Measurements from ENCODE around the gene SBK1. TPM values are rescaled to one million over a fixed set of nuclear protein-coding genes. Genes with fewer than 3 reads are reported as not detected.
A peak's percentile ranks its signal among the peaks of the same experiment; 100 is the strongest.
"Not testable (repeated sequence)": the region's sequence is repeated elsewhere in the genome, so short reads cannot be mapped to it uniquely, and the experiment has no call there.

Gene SBK1
- 0.07 TPM in 1 of 2 replicates, not detected in the other for total RNA-seq (2014; rRNA removed; shearing (Covaris generic))

DNA sequence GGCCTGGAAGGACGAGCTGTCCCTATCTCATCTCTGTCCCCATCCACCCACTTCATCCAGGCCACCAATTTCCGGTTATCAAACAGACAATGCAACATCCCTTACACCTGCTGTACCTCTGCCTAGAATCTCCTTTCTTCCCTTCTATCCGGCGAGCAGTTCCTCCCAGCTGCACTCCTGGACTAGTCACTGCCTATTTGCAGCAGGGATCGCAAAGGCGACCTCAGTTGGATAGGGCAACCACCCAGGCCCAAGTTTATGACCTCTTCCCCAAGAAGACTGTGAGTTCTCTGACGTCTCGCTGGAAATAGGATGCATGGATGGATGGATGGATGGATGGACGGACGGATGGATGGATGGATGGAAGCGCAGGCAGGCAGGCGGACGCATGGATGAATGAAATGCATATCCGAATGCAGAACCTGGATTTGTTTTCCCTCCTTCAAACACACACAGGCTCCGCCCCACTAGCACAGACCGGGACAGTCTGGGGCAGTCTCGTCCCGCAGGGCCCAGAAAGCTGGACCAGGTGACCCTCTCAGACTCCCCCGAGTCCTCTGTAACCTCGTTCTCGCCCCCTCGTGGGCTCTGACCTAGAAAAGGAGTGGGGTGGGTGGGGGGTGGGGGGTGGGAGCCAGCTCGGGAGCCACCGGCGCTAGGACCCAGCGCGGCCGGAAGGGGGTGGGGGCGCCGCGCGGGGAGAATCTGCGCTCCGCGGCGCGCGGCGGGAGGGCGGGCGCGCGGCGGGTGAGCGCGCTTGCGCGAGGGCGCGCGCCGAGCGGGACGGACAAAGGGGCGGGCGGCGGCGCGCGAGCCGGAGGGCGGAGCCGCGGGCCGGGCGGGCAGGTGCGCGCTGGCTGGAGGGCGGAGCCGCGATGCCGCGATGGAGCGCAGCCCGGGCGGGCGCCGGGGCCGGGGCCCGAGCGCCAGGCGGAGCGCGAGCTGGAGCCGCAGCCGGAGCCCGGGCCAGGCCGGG is at the start of gene SBK1:
Gene SBK1 (plus strand): TSS at position 875 of the 976 bp plus-strand sequence. CDS start 24,867 bp downstream, outside the sequence.
- peak; percentile 60 for DNase-seq (ENCODE audit: low read depth)

DNA sequence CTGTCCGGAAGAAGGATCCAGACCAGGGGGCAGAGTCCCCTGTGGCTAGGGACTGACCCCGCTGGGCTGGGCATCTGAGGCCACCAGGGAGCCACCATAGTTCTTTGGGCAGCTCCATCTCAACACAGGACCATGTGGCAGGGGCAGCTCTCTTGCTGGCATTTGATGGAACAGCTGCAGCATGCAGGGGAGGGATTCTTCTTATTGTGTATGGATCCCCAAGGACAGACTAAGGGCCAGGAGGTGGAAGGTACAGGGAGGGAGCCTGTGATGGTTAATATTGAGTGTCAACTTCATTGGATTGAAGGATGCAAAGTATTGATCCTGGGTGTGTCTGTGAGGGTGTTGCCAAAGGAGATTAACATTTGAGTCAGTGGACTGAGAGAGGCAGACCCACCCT is 42.8 kb upstream of the SBK1 start:
- not testable (repeated sequence) for DNase-seq (ENCODE audit: low read depth)

DNA sequence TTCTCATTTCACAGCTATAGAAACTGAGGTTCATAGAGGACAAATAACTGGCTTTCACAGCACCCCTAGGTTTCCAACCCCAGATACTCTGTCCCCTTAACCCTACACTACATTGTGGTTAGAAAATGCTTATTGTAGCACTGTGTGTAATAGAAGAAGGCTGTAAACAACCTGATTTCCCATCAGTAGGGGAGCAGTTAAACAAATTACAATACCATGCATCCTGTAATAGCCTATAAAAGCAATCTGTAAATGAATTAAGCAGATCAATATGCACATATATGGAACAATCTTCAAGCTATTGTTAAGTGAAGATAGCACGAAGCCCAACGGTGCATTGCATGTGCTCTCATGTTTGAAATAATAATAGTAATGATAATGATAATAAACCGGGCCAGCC is 41.3 kb upstream of the SBK1 start:
- no peak for DNase-seq (ENCODE audit: low read depth)

DNA sequence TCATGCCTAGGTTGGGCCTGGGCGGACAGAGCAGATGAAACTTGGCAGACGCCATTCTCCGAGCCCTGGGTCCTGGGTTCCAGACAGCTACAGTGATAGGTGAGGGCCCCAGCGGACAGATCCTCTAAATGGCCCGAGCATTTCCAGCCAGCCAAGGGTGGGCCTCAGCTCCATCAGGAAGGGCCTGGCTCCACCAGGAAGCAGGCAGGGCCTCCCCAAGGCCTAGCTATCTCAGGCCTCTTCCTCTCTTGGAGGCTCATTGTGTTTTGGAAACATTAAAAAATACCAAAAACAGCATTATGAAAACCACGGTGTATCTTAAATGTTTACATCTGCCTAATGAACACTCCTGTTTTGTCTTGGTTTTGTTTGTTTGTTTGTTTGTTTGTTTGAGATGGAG is 38.2 kb upstream of the SBK1 start:
- DNase-seq (ENCODE audit: low read depth), result no peak

DNA sequence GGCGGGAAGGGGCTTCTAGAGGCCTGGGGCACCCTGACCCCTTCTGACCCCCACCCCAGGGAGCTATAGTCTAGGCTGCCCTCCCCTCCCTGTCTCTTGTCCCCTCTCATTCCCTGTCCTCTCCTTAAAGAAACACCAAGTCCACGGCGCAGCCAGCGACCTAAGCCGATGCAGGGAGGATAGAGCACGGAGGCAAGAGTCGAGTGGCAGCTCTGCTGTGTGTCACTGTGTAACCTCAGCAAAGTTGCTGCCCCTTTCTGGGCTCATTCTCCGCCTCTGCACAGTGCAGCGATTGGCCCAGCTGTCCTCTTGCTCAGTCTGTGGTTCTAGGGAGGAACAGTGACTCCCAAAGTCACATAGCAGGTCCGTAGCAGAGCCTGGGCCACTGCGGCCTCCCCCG is 36.5 kb upstream of the SBK1 start:
- no peak for DNase-seq (ENCODE audit: low read depth)

DNA sequence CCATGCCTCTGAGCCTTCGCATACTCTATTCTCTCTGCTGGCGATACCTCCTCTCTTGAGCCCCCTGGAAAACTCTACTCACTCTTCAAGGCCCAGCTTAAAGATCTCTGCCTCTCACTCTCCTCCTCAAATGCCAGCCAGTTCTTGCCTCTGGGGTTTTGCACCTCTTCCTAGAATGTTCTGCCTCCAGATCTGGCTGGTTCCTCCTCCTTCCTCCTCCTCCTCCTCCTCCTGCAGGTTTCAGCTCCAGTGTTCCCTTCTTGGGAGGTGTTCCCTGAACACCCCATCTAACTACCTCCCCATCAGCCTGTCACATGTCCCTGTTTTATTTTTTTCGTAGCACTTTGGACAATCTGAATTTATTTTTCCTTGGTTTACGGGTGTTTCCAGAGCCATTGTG is 35.1 kb upstream of the SBK1 start:
- no peak for DNase-seq (ENCODE audit: low read depth)

DNA sequence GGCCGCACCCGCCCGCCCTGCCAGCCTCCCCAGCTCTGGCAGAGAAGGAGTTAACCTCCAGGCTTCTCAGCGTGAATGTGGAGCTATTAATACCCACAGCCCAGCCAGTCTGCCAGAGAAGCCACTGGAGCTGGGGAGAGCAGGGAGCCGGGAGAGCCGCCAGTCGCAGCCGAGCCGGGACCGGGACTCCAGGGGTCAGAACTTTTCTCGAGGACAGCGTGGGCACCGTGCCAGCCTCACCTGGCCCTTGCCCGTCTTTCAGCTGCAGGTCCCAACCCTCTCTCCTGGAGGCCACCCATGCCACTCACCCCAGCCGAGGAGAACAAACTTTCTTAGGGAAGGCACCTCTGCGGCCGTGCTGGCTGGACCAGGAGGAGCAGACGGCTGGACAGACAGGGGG is 33.8 kb upstream of the SBK1 start:
- DNase-seq (ENCODE audit: low read depth), result no peak

DNA sequence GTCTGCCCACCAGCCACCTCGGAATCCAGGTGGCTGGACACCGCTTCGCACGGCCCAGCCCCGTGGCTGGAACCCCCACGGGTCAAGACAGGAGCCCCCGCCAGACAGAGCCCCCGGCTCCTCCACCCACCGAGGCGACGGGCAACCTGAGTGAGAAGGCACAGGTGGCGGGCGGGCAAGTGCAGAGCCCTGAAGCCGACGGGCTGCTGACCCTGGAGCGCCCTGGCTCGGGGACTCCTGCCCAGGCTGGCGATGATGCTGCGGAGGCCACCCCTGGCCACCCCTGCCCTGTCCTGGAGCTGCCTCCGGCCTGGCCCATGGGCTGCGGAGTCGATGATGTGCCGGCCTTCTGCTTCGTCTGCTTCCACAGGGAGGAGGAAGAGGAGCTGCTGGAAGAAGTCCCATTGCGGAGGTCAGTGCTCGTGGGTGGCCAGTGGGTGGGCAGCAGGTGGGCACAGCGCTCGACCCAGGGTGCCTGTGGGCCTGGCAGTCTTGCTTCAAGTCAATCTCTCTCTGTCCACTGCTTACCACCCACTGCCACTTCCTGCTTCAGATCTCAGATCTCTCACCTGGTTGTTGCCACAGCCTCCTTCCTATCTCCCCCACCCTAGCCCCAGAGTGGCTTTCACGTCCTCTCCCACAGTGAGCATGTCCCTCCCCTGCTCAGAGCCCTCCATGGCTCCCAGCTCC is 33.1 kb upstream of the SBK1 start:
- no peak for DNase-seq (ENCODE audit: low read depth)

DNA sequence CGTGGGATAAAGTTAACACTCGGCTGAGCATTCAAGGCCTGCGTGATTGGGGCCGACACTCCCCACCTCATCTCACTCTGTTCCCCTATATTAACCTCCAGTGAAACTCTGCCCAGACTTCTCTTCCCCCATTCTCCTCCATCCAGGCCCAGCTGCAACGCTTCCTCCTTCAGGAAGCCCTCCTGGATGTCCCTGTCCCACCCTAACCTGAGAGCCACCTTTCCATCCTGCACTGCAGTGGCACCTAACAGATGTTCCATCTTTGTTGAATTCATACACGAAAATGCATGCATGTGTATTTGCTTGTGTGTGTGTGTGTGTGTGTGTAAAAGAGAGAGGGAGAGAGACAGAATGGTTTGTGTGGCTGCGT is 32.6 kb upstream of the SBK1 start:
- no peak for DNase-seq (ENCODE audit: low read depth)

DNA sequence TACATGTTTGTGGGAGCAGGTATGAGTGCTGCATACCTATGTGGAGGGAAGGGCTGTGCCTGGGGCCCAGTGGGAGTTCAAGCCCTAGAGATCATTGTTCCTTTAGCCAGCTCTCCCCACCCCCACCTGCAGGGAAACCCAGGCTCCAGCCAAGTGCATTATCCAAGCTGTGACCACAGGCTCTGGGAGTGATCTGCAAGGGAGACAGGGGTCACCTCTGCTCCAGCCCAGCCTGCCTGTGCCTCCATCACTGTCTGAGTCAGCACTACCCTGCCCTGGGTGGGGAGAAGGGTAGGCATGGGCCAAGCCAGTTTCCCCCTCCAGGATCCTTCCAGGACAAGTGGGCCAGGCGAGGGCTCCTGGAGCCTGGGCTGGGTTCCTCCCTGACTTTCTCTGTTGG is 32.1 kb upstream of the SBK1 start:
- peak; percentile 16 for DNase-seq (ENCODE audit: low read depth)

DNA sequence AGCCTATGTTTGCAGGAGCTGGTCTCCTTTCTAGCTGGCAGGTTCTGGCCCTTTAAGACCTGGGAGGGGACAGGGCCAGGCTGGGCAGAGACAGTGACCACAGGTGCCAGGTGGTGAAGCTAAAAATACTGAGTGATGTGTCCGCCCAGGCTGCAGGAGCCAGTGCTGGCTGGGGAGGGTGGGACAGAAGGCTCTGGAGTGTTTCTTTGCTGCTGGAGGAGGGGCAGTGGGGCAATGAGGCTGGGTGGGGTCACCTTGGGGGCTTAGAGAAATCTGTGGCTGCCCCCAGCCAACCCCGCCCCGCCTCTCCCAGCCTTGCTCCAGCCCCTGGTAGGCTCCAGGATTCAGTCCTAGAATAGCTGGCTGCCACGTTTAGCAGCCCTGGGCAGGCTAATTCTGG is 30.4 kb upstream of the SBK1 start:
- DNase-seq (ENCODE audit: low read depth), result no peak

DNA sequence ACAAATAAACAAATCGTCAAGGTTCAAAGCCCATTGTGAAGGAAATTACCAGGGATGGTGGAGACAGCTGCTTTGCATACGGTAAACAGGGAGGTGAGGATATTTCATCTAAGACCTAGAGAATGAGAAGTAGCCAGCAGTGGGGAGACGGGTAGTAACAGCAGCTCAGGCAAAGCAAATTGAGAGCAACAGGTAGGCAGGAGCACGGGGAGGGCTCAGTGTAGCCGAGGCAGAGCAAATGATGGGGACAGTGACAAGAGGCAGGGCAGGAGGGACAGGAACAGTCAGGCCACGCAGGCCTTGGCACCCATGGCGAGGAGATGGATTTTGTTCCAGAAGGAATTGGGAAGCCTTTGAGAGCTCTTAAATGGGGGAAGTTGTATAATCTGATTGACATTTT is 29.0 kb upstream of the SBK1 start:
- DNase-seq (ENCODE audit: low read depth), result no peak

DNA sequence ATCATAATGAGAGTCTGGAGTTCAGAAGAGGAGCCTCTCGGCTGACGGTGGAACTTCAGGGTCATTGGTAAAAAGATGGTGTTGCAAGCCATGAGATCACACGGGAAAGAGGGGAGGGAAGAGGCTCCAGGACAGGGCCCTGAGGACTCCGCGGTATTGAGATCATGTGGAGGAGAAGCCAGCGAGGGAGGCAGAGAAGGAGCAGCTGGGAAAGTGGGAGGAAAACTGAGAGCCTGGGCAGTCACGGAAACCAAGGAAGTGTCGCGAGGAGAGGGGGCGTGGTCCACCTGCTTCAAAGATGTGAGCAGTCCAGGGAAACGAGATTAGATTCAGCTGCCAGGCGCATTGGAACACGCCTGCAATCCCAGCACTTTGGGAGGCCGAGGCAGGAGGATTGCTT is 27.7 kb upstream of the SBK1 start:
- DNase-seq (ENCODE audit: low read depth), result peak; percentile 16

DNA sequence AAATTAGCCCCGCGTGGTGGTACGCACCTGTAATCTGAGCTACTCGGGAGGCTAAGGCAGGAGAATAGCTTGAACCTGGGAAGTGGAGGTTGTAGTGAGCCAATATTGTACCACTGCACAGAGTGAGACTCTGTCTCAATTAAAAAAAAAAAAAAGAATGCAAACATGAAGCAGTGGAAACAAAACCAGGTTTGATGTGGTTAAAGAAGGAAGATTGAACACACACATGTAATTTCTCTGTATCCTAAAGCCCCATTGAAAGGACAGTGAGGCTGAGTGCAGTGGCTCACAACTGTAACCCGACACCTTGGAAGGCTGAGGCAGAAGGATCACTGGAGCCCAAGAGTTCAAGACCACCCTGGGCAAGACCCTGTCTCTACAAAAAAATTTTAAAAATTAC is 26.5 kb upstream of the SBK1 start:
- no peak for DNase-seq (ENCODE audit: low read depth)

DNA sequence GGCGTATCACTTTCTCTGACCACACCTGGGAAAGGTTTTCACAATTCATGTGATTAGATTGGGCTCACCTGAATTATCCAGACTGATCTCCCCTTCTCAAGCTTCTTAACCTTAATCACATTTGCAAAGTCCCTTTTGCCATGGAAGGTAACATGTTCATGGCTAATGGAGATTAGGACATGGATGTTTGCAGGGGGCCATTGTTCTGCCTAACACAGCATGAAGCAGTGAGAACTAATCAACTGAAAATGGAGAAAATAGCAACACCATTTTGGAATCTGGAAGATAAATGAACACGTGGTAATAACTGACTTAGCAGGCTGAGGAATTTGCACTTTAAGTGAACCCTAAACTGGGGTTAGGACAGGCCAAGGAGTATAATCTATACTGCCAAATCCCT is 25.0 kb upstream of the SBK1 start:
- no peak for DNase-seq (ENCODE audit: low read depth)

DNA sequence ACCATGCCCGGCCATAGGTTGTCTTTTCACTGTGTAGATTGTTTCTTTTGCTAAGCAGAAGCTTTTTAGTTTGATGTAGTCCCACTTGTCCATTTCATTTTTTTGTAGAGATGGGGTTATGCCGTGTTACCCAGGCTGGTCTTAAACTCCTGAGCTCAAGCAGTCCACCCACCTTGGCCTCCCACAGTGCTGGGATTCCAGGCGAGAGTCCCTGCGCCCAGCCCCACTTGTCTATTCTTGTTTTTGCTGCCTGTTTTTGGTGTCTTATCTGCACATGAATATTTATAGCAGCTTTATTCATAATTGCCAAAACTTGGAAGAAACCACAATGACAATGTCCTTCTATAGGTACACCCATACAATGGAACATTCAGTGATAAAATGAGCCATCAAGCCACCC is 18.8 kb upstream of the SBK1 start:
- DNase-seq (ENCODE audit: low read depth), result no peak

DNA sequence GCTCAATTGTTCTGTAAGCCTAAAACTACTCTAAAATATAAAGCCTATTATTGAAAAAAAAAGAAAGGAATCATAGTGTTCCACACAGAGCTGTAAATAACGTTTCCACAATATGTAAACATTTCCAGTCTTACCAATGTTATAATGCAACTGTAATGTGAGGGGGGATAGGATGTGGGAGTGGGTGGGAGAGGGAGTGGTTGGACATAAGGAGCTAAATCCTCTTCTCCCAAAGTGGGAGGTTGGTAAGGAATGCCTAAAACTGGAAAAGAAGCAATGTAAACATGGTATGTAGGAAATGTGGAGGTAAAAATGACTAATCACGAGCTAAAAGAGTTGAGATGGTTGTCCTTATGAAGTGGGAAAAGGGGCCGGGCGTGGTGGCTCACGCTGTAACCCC is 17.6 kb upstream of the SBK1 start:
- no peak for DNase-seq (ENCODE audit: low read depth)

DNA sequence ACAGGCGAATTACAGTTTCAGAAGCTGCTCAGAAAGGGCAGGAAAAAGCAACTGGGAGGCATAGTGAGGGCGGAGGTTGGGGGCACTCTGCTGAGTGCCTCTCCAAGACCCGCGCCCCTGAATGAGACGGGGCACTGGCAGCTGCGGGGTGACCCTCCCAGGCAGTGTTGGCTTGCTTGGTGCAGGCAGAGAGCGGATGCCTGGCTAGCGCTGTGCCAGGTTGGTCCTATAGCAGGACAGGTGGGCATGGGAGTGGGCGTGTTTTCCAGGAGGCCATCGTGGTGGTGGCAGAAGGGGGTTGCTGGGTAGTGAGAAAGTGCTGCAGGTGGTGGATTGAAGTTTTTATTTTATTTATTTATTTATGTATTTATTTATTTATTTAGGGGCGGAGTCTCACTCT is 16.0 kb upstream of the SBK1 start:
- DNase-seq (ENCODE audit: low read depth), result no peak

DNA sequence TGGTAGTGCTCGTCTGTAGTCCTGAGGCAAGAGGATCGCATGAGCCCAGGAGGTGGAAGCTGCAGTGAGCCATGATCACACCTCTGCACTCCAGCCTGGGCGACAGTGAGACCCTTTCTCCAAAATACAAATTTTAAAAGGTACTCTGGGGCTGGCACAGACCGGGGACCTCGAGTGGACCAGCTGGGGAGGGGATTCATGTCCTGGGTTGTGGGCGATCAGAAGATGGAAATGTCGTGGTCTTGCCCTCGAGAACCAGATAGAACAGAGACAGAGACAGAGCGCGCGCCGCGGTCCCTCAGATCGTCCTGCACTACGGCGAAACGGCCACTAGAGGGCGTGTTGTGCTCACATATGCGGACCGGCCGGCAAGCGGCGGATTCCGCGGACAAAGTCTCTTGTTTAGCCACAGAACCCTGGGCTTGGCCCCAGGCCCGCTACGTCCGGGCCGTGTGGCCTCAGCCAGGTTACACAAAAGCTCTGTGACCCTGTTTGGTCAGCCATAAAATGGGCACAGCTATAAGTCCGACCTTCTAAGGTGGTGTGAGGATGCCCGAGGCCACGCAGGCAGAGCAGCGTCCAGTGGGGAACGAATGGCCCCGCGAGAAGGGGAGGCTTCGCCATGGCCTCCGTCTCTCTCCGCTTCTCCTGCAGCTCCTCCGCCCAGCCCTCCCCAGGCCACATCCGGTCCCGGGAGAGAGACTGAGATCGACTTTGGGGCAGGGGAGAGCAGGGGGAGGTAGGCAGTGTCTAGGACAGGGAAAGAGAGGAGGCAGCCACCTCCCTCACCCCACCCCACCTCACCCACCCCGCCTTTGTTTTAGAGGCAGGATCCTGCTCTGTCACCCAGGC is 14.6 kb upstream of the SBK1 start:
- peak; percentile 69 for DNase-seq (ENCODE audit: low read depth)

DNA sequence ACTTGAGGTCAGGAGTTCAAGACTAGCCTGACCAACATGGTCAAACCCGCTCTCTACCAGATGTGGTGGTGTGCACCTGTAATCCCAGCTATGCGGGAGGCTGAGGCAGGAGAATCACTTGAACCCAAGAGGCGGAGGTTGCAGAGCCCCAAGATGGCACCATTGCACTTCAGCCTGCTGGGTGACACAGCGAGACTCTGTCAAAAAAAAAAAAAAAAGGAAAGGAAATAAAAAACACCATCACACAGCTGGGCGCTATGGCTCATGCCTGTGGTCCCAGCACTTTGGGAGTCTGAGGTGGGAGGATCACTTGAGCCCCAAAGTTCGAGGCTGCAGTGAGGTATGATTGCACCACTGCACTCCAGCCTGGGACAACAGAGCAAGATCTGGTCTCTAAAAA is 13.3 kb upstream of the SBK1 start:
- no peak for DNase-seq (ENCODE audit: low read depth)

DNA sequence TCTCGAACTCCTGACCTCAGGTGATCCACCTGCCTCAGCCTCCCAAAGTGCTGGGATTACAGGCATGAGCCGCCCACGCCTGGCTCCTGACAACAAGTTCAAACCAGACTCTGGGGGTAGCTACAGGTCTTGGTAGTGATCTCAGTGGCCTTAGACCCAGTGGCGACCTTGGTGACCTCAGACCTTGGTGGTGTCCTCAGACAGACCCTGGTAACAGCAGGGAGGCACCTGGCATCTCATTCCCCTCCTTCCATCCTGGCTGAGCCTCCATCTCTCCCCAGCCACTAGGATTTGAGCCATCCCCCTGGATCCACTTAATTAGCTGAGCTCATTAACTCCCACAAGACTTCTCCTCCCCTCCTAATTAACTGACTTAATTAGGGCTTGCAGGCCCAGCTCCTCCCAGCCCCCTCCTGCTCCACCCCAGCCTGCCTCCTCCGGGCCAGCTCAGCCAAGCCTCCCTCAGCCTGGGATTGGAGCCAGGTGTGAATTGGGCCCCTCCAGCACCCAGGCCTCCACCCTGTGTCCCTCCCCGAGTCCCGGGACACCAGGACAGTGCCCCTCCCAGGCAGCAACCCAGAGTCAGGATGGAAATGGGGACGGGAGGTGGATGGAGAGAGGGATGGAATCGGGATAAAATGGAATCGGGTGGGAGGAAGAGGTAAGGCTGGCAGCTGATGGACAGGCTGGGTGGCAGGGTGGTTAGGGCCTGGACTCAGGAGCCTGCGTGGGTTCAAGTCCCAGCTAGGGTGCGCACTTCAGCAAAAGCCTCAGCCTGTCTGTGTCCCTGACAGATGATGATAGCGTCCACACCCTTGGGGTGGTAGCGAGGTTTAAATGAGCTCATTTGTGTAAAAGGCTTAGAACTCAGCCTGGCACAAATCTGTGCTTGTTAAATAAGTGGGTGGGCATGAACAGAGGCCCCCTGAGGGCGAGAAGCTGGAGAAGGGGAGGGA is 11.2 kb upstream of the SBK1 start:
- no peak for DNase-seq (ENCODE audit: low read depth)

Measured in M059J (cell line).